Keratinocyte (primary cell): Measurements from ENCODE around the gene CETN1.

Experiments used
- EZH2 ChIP-seq: IDR thresholded peaks from one replicate; pipeline ENCODE4 v1.6.1; 2012; ENCODE audit warnings: inconsistent platforms, mild to moderate bottlenecking, low read length, moderate library complexity
- TF ChIP-seq, protein P1 (sequence below), 3 experiments: IDR thresholded peaks in 1 of 3; conservative IDR thresholded peaks in 1 of 3; optimal IDR thresholded peaks in 1 of 3; 2 replicates in 2 of 3; 3 replicates in 1 of 3; pipeline versions ENCODE3 to v1.5.1; 2011; ENCODE audit warnings: low read length in 3 of 3, mild to moderate bottlenecking in 3 of 3, moderate library complexity in 2 of 3, control low read depth in 1 of 3, inconsistent platforms in 1 of 3; ENCODE audit not compliant: insufficient read depth in 2 of 3; ENCODE audit errors: extremely low read depth in 1 of 3

DNA sequence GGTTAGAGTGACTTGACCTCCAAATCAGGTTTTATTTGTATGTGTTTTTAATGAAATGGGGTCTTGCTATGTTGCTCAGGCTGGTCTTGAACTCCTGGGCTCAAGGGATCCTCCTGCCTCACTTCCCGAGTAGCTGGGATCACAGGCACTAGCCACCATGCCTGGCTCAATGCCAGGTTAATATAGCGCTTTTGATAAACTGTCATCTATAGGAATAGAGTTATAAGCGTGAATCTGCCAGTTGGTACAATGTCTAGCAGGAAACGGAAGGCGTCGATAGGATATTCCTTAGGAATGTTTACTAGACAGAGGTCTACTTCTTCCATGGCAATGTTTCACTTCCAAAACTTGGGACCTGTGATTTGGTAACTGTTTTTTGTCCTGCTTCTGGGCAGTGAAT is 42.1 kb downstream of the CETN1 start:
- TF ChIP-seq, protein P1, sequence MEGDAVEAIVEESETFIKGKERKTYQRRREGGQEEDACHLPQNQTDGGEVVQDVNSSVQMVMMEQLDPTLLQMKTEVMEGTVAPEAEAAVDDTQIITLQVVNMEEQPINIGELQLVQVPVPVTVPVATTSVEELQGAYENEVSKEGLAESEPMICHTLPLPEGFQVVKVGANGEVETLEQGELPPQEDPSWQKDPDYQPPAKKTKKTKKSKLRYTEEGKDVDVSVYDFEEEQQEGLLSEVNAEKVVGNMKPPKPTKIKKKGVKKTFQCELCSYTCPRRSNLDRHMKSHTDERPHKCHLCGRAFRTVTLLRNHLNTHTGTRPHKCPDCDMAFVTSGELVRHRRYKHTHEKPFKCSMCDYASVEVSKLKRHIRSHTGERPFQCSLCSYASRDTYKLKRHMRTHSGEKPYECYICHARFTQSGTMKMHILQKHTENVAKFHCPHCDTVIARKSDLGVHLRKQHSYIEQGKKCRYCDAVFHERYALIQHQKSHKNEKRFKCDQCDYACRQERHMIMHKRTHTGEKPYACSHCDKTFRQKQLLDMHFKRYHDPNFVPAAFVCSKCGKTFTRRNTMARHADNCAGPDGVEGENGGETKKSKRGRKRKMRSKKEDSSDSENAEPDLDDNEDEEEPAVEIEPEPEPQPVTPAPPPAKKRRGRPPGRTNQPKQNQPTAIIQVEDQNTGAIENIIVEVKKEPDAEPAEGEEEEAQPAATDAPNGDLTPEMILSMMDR (optimal IDR thresholded peaks at IDR 0.05 in 1 of 3, IDR thresholded peaks at IDR 0.05 in 1 of 3, conservative IDR thresholded peaks at IDR 0.05 in 1 of 3; ENCODE audit: extremely low read depth in 1 of 3, insufficient read depth in 2 of 3, low read length in 3 of 3) = no peak
- TF ChIP-seq EZH2 = no peak
